Activated B cell treated with CpG ODN at 0.5 μM for 24 hours (primary cell): ENCODE data around the gene ATP6V1F. TPM values are rescaled to one million over a fixed set of nuclear protein-coding genes. Genes with fewer than 3 reads are reported as not detected.

ENCODE experiments used
- ATAC-seq: fragments of 200-7000 bp; cut with Tn5 transposase; one replicate; pipeline ENCODE4 v1.10.0; 2021; ENCODE audit warnings: low read depth, mild to moderate bottlenecking, moderate library complexity
- CTCF ChIA-PET: fragments of 350-600 bp; sonication (Branson Sonifier 250); formaldehyde crosslinking; loops from one replicate; lab custom pipeline; 2021; ENCODE audit warnings: antibody characterized with exemption; lab: Charles Lee
- POLR2A ChIA-PET: fragments of 350-600 bp; sonication (Branson Sonifier 250); formaldehyde crosslinking; loops from one replicate; lab custom pipeline; 2021; ENCODE audit warnings: antibody characterized with exemption; lab: Charles Lee
- DNase-seq: peaks from one replicate; pipeline ENCODE4 v3.0.0; 2022
- H3K27ac Mint-ChIP-seq: one replicate; pipeline ENCODE4 v1.8.0; 2020; ENCODE audit warnings: mixed read lengths
- H3K27me3 Mint-ChIP-seq: one replicate; pipeline ENCODE4 v1.8.0; 2021; ENCODE audit warnings: mixed read lengths
- H3K36me3 Mint-ChIP-seq: one replicate; pipeline ENCODE4 v1.8.0; 2021; ENCODE audit warnings: low read depth, mixed read lengths
- H3K4me1 Mint-ChIP-seq: one replicate; pipeline ENCODE4 v1.8.0; 2021; ENCODE audit warnings: mixed read lengths
- H3K4me3 Mint-ChIP-seq: one replicate; pipeline ENCODE4 v1.8.0; 2020; ENCODE audit warnings: mild to moderate bottlenecking, mixed read lengths
- H3K9me3 Mint-ChIP-seq: one replicate; pipeline ENCODE4 v1.8.0; 2020; ENCODE audit warnings: mixed read lengths
- intact Hi-C: fragments of 100-400 bp; cut with micrococcal nuclease; formaldehyde crosslinking; loops from one replicate; pipeline ENCODE4 v1.15.1; 2024
- total RNA-seq: library from RNA; stranded (reverse); gene quantifications from 2 replicates; pipeline ENCODE4 v1.2.3, GENCODE V29; 2022
- TF ChIP-seq, protein P1 (sequence below): fragments of 200-600 bp; IDR thresholded peaks from one replicate; pipeline ENCODE4 v1.8.0; 2022; ENCODE audit warnings: antibody characterized with exemption, mild to moderate bottlenecking

Gene ATP6V1F
- total RNA-seq, 1 donor from 2014 or later, result 100.0 TPM

DNA sequence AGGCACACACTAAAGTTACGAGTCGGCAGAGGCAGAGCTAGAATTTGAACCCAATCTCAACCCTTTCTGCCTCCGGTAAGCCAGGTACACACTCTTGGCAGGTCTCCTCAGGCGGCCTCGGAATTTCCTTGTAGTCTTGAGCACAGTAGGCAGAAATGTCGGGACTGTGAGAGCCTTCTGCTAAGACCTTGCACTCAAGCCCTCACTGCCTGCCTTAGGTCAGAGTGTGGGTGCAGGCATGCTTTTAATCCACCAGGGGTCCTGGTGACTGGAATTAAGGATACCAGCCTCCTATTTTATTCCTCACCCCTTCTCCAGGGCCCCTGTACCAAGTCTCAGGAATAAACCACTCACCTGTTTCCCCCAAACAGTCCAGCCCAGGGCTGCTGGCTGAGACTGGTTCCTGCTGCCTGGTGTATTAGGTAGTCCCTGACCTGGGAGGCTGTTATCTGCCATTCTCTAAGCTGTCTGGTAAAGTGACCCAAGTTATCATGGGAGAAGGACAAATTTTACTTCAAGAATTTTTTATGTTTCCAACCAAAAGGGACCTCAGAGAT is 855 bp downstream of the ATP6V1F start:
- peak; percentile 26 for ATAC-seq
- H3K27ac Mint-ChIP-seq, result peak overlapping the region; percentile 96
- CTCF ChIA-PET, result interaction anchor here (1.4 to 3.0 kb wide), 3 partner anchors 20 to 228 kb away, joined by 6 to 20 read pairs (median 6); no protein-coding TSS in a partner anchor
- H3K4me1 Mint-ChIP-seq, result peaks cover 31% of the 10 kb centered on the region
- H3K9me3 Mint-ChIP-seq, result no peaks in the 10 kb centered on the region
- TF ChIP-seq, protein P1, sequence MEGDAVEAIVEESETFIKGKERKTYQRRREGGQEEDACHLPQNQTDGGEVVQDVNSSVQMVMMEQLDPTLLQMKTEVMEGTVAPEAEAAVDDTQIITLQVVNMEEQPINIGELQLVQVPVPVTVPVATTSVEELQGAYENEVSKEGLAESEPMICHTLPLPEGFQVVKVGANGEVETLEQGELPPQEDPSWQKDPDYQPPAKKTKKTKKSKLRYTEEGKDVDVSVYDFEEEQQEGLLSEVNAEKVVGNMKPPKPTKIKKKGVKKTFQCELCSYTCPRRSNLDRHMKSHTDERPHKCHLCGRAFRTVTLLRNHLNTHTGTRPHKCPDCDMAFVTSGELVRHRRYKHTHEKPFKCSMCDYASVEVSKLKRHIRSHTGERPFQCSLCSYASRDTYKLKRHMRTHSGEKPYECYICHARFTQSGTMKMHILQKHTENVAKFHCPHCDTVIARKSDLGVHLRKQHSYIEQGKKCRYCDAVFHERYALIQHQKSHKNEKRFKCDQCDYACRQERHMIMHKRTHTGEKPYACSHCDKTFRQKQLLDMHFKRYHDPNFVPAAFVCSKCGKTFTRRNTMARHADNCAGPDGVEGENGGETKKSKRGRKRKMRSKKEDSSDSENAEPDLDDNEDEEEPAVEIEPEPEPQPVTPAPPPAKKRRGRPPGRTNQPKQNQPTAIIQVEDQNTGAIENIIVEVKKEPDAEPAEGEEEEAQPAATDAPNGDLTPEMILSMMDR, result no peak
- intact Hi-C loops, result loop anchor here (2.0 to 10.0 kb wide), 7 partner anchors 17 to 459 kb away; partner anchors contain the start of genes CCDC136, IMPDH1, METTL2B and TNPO3
- POLR2A ChIA-PET, result interaction anchor here (0.6 to 1.5 kb wide), 12 partner anchors 12 to 387 kb away, joined by 3 to 14 read pairs (median 3); partner anchors contain the start of gene METTL2B
- H3K36me3 Mint-ChIP-seq, result peaks cover 33% of the 10 kb centered on the region
- DNase-seq, result peak; percentile 27
- H3K4me3 Mint-ChIP-seq, result peak overlapping the region; percentile 97
- H3K27me3 Mint-ChIP-seq, result no peaks in the 10 kb centered on the region

DNA sequence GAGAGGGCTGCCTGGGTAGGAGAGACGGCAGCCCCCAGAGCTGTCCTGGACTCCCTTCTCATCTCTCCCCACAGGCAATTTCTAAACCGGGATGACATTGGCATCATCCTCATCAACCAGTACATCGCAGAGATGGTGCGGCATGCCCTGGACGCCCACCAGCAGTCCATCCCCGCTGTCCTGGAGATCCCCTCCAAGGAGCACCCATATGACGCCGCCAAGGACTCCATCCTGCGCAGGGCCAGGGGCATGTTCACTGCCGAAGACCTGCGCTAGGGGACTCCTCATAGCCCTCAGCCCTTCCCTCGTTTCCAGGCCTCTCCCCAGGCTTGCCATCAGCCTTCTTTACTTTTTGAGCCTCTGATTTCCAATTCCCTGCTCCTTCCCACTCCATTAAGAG is 2.6 kb downstream of the ATP6V1F start:
- peaks cover 2% of the 10 kb centered on the region for H3K27me3 Mint-ChIP-seq
- ChIA-PET CTCF (no interaction called here), POLR2A (no interaction called here)
- no peaks in the 10 kb centered on the region for H3K9me3 Mint-ChIP-seq
- no peak for ATAC-seq
- H3K4me3 Mint-ChIP-seq, result no peak overlapping the region
- no peak for DNase-seq
- H3K4me1 Mint-ChIP-seq, result peaks cover 39% of the 10 kb centered on the region
- intact Hi-C loops, result loop anchor here (10.0 kb wide), 2 partner anchors 391 to 461 kb away; partner anchors contain the start of genes IMPDH1 and METTL2B
- H3K36me3 Mint-ChIP-seq, result peaks cover 33% of the 10 kb centered on the region
- no peak overlapping the region for H3K27ac Mint-ChIP-seq
- TF ChIP-seq, protein P1, result no peak

DNA sequence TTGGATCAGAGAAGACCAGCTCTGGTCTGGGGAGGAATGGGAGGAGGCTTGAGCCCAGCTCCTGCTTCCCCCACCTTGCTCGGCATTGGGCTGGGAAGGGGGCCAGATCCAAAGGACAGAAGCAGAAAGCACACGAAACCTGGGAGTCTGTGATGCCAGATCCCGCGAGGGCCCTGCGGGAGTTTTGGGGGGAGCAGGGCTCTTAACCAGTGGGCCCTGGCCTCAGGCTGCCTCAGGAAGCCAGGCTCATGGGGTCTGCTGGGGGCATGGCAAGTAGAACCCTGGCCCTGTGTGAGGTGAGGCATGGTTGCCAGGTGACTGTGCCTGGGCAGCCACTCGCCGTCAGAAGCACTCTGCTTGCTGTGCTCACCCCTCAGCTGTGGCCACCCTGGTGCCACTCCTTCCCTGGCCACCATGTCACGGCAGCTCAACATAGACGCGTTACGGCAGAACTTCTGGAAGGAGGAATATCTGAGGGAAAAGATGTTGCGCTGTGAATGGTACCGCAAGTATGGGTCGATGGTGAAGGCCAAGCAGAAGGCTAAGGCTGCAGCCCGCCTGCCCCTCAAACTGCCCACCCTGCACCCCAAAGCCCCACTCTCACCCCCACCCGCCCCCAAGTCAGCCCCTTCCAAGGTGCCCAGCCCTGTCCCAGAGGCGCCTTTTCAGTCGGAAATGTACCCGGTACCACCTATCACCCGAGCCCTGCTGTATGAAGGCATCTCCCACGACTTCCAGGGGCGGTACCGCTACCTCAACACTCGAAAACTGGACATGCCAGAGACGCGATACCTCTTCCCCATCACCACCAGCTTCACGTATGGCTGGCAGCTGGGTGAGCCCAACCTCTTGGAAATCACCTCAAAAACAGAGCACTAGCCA is 3.6 kb downstream of the ATP6V1F start:
- ATAC-seq (no peak), DNase-seq (no peak)
- no peaks in the 10 kb centered on the region for H3K9me3 Mint-ChIP-seq
- peaks cover 33% of the 10 kb centered on the region for H3K36me3 Mint-ChIP-seq
- TF ChIP-seq, protein P1, result no peak
- CTCF ChIA-PET, result no interaction called here
- intact Hi-C loops, result loop anchor here (10.0 kb wide), 2 partner anchors 391 to 461 kb away; partner anchors contain the start of genes IMPDH1 and METTL2B
- POLR2A ChIA-PET, result no interaction called here
- peaks cover 8% of the 10 kb centered on the region for H3K27me3 Mint-ChIP-seq
- H3K27ac Mint-ChIP-seq, result no peak overlapping the region
- H3K4me3 Mint-ChIP-seq, result no peak overlapping the region
- H3K4me1 Mint-ChIP-seq, result peaks cover 42% of the 10 kb centered on the region

DNA sequence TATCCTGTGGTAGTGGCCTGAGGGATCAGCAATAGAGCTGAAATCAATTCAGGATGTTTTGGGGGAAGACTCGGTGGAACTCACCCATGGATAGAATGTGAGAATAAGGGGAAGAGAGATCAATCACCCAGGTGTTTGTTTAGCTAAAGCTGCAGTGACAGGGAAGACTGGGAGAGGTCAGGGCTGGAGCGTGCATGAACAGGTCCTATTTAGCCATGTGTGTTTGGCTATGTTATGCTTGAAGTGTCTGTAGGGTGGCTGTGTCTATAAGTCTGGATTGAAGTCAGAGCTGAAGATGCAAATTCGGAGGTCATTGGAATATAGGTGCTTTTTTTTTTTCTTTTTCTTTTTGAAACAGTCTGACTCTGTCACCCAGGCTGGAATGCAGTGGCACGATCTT is 4.6 kb downstream of the ATP6V1F start:
- no peak for DNase-seq
- Mint-ChIP-seq H3K4me3 (no peak overlapping the region), H3K9me3 (no peaks in the 10 kb centered on the region), H3K27me3 (peaks cover 8% of the 10 kb centered on the region), H3K4me1 (peaks cover 39% of the 10 kb centered on the region), H3K27ac (no peak overlapping the region), H3K36me3 (peaks cover 33% of the 10 kb centered on the region)
- CTCF ChIA-PET, result no interaction called here
- POLR2A ChIA-PET, result interaction anchor here (0.6 kb wide), 1 partner anchor 101 kb away, joined by 6 read pairs; no protein-coding TSS in a partner anchor
- intact Hi-C loops, result loop anchor here (10.0 kb wide), 2 partner anchors 392 to 462 kb away; partner anchors contain the start of genes IMPDH1 and METTL2B
- TF ChIP-seq, protein P1, result no peak
- no peak for ATAC-seq
